ENCODE measurements around the gene PWWP2B.

DNA sequence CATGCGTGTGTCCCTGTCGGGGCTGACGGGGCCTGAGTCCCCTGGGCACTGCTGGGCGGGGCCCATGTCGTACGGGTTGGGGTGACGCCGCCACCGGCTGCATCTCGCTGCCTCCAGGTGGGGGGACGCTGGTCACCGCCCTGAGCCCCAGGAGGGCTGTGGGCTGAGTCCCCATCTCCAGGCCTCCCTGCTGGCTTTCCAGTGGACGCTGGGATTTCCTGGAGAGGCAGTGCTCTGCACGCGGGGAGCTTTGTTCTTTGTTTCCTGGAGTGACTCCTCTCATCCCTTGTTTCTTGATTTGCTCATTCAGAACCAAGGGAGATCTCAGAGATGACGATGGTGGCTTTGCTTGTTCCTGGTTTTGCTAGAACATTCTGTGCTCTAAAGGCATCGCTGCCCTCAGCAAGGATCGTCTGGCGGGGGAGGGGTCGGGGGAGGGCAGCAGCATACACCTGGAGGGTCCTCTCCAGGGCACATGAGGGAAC, 21.0 kb downstream of the PWWP2B start:
- TF ChIP-seq POLR2A (IDR thresholded peaks at IDR 0.05; ENCODE audit: low read depth, low read length): no peak
- TF ChIP-seq POLR2AphosphoS5 (IDR thresholded peaks at IDR 0.05; ENCODE audit: low read depth, low read length): no peak

Measured in GM12892 (cell line).